ENCODE results near the gene ATP6V1F. TPM values are rescaled to one million over a fixed set of nuclear protein-coding genes. Genes with fewer than 3 reads are reported as not detected.
A peak's percentile ranks its signal among the peaks of the same experiment; 100 is the strongest.

The ATP6V1F gene
- total and polyA plus RNA-seq, 3 donors from 2014 or later, result 133 to 414 (median 166) TPM

DNA sequence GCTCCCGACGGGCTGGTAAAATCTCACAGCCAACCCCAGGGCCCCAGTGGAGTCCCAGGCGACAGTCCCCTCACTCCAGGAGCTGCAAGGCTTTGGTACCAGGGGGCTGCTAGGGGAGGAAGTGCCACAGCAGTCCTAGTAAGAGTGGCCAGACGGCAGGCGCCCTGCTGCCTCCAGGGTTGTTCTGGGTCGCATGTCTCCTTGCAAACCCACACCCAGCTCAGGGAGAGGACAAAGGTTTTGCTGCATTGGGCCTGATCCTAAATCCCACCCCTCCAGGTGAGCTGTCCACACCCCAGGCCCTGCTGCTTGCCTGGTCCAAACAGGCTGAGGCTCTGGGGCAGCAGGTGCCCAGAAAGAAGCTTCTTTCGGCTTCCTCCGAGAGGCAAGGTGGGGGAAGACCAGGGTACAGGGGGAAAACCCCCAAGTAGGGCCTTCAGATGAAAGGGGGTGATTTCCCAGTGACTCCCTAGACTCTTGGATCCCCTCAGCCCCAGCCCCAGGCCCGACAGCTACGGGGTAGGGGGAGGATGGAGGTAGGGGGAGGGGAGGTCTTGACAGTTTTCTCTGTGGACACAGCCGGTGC lies 52.0 kb downstream of the ATP6V1F start:
- Histone ChIP-seq H3K27ac (no peak overlapping the region), H3K9me3 (no peaks in the 10 kb centered on the region), H3K4me1 (peaks cover 3% of the 10 kb centered on the region), H3K36me3 (ENCODE audit: low read depth, missing control alignments) (no peaks in the 10 kb centered on the region), H3K4me3 (no peak overlapping the region), H3K27me3 (no peaks in the 10 kb centered on the region)
- 43 to 51% methylated on average over 8 to 11 of the region's 11 CpGs for WGBS, 2 donors
- intact Hi-C loops (cut with DNase I; ENCODE audit: low total_unique reads), result no loop called here
- no peak for DNase-seq
- TF ChIP-seq POLR2A (IDR thresholded peaks at IDR 0.05) (no peak), CTCF (IDR thresholded peaks at IDR 0.05) (no peak)

DNA sequence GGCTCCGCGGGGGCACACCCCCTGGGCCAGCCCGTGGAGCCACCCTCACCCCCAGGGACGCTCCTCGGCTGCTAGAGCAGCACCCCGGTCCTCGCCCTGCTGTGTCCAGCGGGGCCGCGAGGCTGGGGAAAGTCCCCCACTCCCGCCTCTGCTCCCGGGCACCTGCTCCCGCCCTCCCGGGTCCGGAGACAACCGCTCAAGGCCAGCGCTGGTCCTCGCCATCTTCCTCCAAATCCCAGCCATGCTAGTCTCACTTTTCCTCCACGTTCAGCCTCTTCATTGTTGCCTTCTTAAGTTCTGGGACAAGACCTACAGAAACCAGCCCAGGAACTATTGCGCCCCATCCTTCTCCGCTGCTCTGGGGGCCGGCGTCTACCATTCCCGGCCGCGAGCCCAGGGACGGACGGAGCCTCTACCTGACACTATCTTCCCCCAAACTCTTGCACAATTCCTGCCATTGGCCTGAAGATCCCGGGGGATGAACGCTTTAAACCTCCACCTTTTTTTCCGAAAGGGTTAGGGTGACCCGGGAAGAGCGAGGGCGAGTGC lies 52.7 kb downstream of the ATP6V1F start:
- Histone ChIP-seq H3K36me3 (ENCODE audit: low read depth, missing control alignments) (no peaks in the 10 kb centered on the region), H3K4me3 (peak overlapping the region in 1 of 2 donors; percentile 1), H3K27me3 (no peaks in the 10 kb centered on the region), H3K4me1 (peaks cover 3% of the 10 kb centered on the region), H3K9me3 (no peaks in the 10 kb centered on the region), H3K27ac (no peak overlapping the region)
- no peak for DNase-seq
- intact Hi-C loops (cut with DNase I; ENCODE audit: low total_unique reads), result no loop called here
- 1 to 2% methylated on average over 21 to 33 of the region's 34 CpGs for WGBS, 2 donors
- TF ChIP-seq POLR2A (IDR thresholded peaks at IDR 0.05) (no peak), CTCF (IDR thresholded peaks at IDR 0.05) (no peak)

Other genes starting within 250 kb of the ATP6V1F start
- gene GARIN1A, start 190.6 kb upstream of the ATP6V1F start, total RNA-seq, result 10 to 100 TPM; 12.0 to 46.8 TPM
- gene GARIN1A, start 190.6 kb upstream of the ATP6V1F start, polyA plus RNA-seq (ENCODE audit: insufficient read depth, low read depth, low replicate concordance), result 46.0 TPM
- gene CALU, start 123.5 kb upstream of the ATP6V1F start, total RNA-seq, result 10 to 100 TPM; 63.2 to 63.4 TPM
- gene CALU, start 123.5 kb upstream of the ATP6V1F start, polyA plus RNA-seq (ENCODE audit: insufficient read depth, low read depth, low replicate concordance), result 81.4 TPM
- gene OPN1SW, start 87.1 kb upstream of the ATP6V1F start, total RNA-seq, result not detected
- gene OPN1SW, start 87.1 kb upstream of the ATP6V1F start, polyA plus RNA-seq (ENCODE audit: insufficient read depth, low read depth, low replicate concordance), result not detected
- 100 to 1,000 TPM; 265 to 553 TPM for gene CCDC136, start 70.9 kb upstream of the ATP6V1F start, total RNA-seq
- 564 TPM for gene CCDC136, start 70.9 kb upstream of the ATP6V1F start, polyA plus RNA-seq (ENCODE audit: insufficient read depth, low read depth, low replicate concordance)
- 10 to 100 TPM in 1 of 2 donors, 1 to 10 TPM in 1; 8.8 to 14.4 TPM for gene FLNC, start 32.5 kb upstream of the ATP6V1F start, total RNA-seq
- gene FLNC, start 32.5 kb upstream of the ATP6V1F start, polyA plus RNA-seq (ENCODE audit: insufficient read depth, low read depth, low replicate concordance), result 21.4 TPM
- 1 to 10 TPM in 1 of 2 donors, under 1 TPM in 1; 0.68 to 1.2 TPM for gene KCP, start 47.9 kb downstream of the ATP6V1F start, total RNA-seq
- gene KCP, start 47.9 kb downstream of the ATP6V1F start, polyA plus RNA-seq (ENCODE audit: insufficient read depth, low read depth, low replicate concordance), result 1.4 TPM
- 1 to 10 TPM; 2.9 to 5.6 TPM for gene IRF5, start 75.1 kb downstream of the ATP6V1F start, total RNA-seq
- 4.6 TPM for gene IRF5, start 75.1 kb downstream of the ATP6V1F start, polyA plus RNA-seq (ENCODE audit: insufficient read depth, low read depth, low replicate concordance)
- gene TNPO3, start 192.3 kb downstream of the ATP6V1F start, total RNA-seq, result 10 to 100 TPM; 52.5 to 55.5 TPM
- 62.8 TPM for gene TNPO3, start 192.3 kb downstream of the ATP6V1F start, polyA plus RNA-seq (ENCODE audit: insufficient read depth, low read depth, low replicate concordance)

Measured in testis (tissue), 3 donors.